Lung (tissue), 12 donors: ENCODE results near the gene COMP. TPM values are rescaled to one million over a fixed set of nuclear protein-coding genes. Genes with fewer than 3 reads are reported as not detected.
"Not testable (repeated sequence)": the region's sequence is repeated elsewhere in the genome, so short reads cannot be mapped to it uniquely, and the experiment has no call there.

Experiments used
- ATAC-seq: fragments of 200-7000 bp; cut with Tn5 transposase; one replicate; pipeline ENCODE4 v1.9.1; 2020; ENCODE audit warnings: moderate number of reproducible peaks; ENCODE audit not compliant: insufficient read depth, low FRiP score
- DNase-seq, 3 donors: peaks; one replicate each; pipeline ENCODE4 v3.0.0-alpha.2; 2013 to 2017
- H3K27ac ChIP-seq, 2 donors: one replicate each; pipeline ENCODE4 v1.5.1; 2013; ENCODE audit warnings: mild to moderate bottlenecking in 2 of 2, moderate library complexity in 2 of 2, control low read depth in 1 of 2, inconsistent platforms in 1 of 2, low read depth in 1 of 2, low read length in 1 of 2
- H3K27me3 ChIP-seq, 3 donors: one replicate each; pipeline ENCODE4 v1.5.1; 2013; ENCODE audit warnings: low read length in 2 of 3; ENCODE audit not compliant: control insufficient read depth in 3 of 3, insufficient read depth in 3 of 3
- H3K36me3 ChIP-seq, 4 donors: one replicate each; pipeline ENCODE4 v1.5.1; 2013; ENCODE audit warnings: low read length in 4 of 4, mild to moderate bottlenecking in 1 of 4, moderate library complexity in 1 of 4; ENCODE audit not compliant: control insufficient read depth in 4 of 4, insufficient read depth in 4 of 4
- H3K4me1 ChIP-seq, 5 donors: one replicate each; pipeline ENCODE4 v1.5.1; 2013; ENCODE audit warnings: low read length in 5 of 5, mild to moderate bottlenecking in 2 of 5, moderate library complexity in 1 of 5; ENCODE audit not compliant: control insufficient read depth in 5 of 5, insufficient read depth in 5 of 5
- H3K4me3 ChIP-seq: one replicate; pipeline ENCODE4 v1.5.1; 2013; ENCODE audit warnings: mild to moderate bottlenecking, control low read depth, moderate library complexity
- H3K9ac ChIP-seq, 2 donors: one replicate each; pipeline ENCODE4 v1.5.1; 2013; ENCODE audit warnings: low read length in 2 of 2, control low read depth in 1 of 2; ENCODE audit not compliant: insufficient read depth in 1 of 2
- H3K9me3 ChIP-seq, 4 donors: one replicate each; pipeline ENCODE4 v1.5.1; 2013; ENCODE audit warnings: low read length in 3 of 4, mild to moderate bottlenecking in 1 of 4, moderate library complexity in 1 of 4; ENCODE audit not compliant: control insufficient read depth in 4 of 4, insufficient read depth in 3 of 4
- CTCF ChIP-seq: IDR thresholded peaks from 2 replicates; pipeline ENCODE4 v1.5.1; 2012; ENCODE audit warnings: mild to moderate bottlenecking; ENCODE audit errors: control extremely low read depth, extremely low read depth
- WGBS, 2 donors: extraction: QIAGEN DNeasy Blood & Tissue Kit; methylation state at CpG; one replicate each; pipeline ENCODE4 v1.1.7; 2013; 5-methylcytosine and 5-hydroxymethylcytosine counted together
- polyA plus RNA-seq, 2 donors: library from polyadenylated mRNA; stranded (reverse); fragments of 200-250 nt; gene quantifications; one replicate each; pipeline ENCODE4 v1.2.1, GENCODE V29; 2013
- total RNA-seq, 2 donors: library from RNA; depleted of rRNA in 1 of 2; stranded (reverse); fragments of >200 nt in 1 of 2; gene quantifications; one replicate each; pipeline ENCODE4 v1.2.1, GENCODE V29; 2014 to 2021
- donor health status: control.
- donor health status: control.
- donor health status: Bipolar disorder and iron deficiency.
- donor health status: healthy.
- donor health status: DM: yes; HTN: yes; CAD: no.

The COMP gene
- total and polyA plus RNA-seq, 4 donors, result 1.7 to 3.5 (median 2.4) TPM; not detected in 1

DNA sequence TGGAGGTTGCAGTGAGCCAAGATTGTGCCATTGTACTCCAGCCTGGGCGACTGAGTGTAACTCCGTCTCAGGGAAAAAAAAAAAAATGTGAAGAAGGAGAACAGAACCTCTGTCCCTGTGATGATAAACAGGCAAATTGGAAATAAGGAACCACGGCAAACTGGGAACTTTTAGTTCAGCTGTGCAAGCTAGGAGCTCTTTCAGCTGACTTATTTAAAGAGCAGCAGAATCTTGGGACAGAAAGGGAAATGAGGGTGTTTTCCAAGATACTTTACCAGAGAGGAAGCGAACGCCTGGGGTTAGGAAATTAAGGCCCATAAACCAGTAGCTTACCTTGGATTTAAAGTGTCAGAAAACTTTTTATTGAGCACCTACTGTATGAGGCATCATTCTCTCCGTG is 37.7 kb upstream of the COMP start:
- Histone ChIP-seq H3K27me3 (peaks cover 0 to 3% (median 0%) of the 10 kb centered on the region in 3 donors), H3K4me3 (no peak overlapping the region), H3K27ac (no peak overlapping the region), H3K9me3 (peaks cover 0 to 4% (median 0%) of the 10 kb centered on the region in 4 donors), H3K9ac (no peak overlapping the region), H3K4me1 (peaks cover 0 to 10% (median 5%) of the 10 kb centered on the region in 5 donors), H3K36me3 (no peaks in the 10 kb centered on the region)
- DNase-seq, result no peak
- WGBS, 2 donors, result 56 to 62% methylated on average over 6 of the region's 6 CpGs
- no peak for TF ChIP-seq CTCF
- no peak for ATAC-seq

- WGBS, 2 donors, result 84% methylated on average over 9 of the region's 9 CpGs
- H3K4me3 ChIP-seq, result no peak overlapping the region
- no peaks in the 10 kb centered on the region for H3K4me1 ChIP-seq
- H3K27ac ChIP-seq, result no peak overlapping the region
- H3K27me3 ChIP-seq, result peaks cover 0 to 2% (median 0%) of the 10 kb centered on the region in 3 donors
- H3K9me3 ChIP-seq, result no peaks in the 10 kb centered on the region
- DNase-seq, result no peak
- H3K36me3 ChIP-seq, result no peaks in the 10 kb centered on the region
- no peak for ATAC-seq
- H3K9ac ChIP-seq, result no peak overlapping the region
- TF ChIP-seq CTCF, result no peak
Measured at GRCh38 chr19:18817574-18817973, 26.5 kb upstream of the COMP start.

- not testable (repeated sequence) for H3K4me1 ChIP-seq, H3K36me3 ChIP-seq, H3K27ac ChIP-seq, DNase-seq, ATAC-seq, H3K9ac ChIP-seq, H3K4me3 ChIP-seq, H3K27me3 ChIP-seq, H3K9me3 ChIP-seq
- WGBS, 2 donors, result 91 to 94% methylated on average over 4 of the region's 4 CpGs
Measured at GRCh38 chr19:18816645-18817044, 25.5 kb upstream of the COMP start.

DNA sequence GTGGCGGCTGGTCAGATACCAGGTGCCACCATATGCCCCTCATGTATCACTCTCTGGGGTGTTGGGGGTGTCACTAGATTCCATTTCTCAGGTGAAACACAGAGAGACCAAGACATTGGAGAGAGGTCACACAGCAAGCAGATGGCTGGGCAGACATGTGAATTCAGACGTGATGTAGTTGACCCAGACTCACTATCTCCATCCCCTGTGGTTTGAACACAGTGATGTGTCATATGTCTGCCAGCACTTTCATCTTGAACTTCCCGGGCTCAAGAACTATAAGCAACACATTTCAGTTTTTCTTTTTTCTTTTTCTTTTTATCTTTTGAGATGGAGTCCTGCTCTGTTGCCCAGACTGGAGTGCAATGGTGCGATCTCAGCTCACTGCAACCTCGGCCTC is 24.6 kb upstream of the COMP start:
- 82 to 93% methylated on average over 5 of the region's 5 CpGs for WGBS, 2 donors
- no peak for TF ChIP-seq CTCF
- peaks cover 0 to 2% (median 0%) of the 10 kb centered on the region in 3 donors for H3K27me3 ChIP-seq
- H3K27ac ChIP-seq, result no peak overlapping the region
- no peak overlapping the region for H3K9ac ChIP-seq
- H3K36me3 ChIP-seq, result no peaks in the 10 kb centered on the region
- DNase-seq, result no peak
- H3K9me3 ChIP-seq, result no peaks in the 10 kb centered on the region
- ATAC-seq, result no peak
- H3K4me3 ChIP-seq, result no peak overlapping the region
- H3K4me1 ChIP-seq, result no peaks in the 10 kb centered on the region
